Epithelial cell of esophagus (primary cell): ENCODE data around the gene NDE1.
"Not testable (repeated sequence)": the region's sequence is repeated elsewhere in the genome, so short reads cannot be mapped to it uniquely, and the experiment has no call there.

Experiments
- DNase-seq: peaks from one replicate; pipeline ENCODE4 v3.0.0; 2010; ENCODE audit warnings: low read depth
- H3K4me3 ChIP-seq: 2 replicates; pipeline ENCODE4 v1.5.1; 2011; ENCODE audit warnings: mild to moderate bottlenecking, low read length, control low read depth
- TF ChIP-seq, protein P1 (sequence below): IDR thresholded peaks from 2 replicates; pipeline ENCODE4 v1.5.1; 2011; ENCODE audit warnings: low read depth, mild to moderate bottlenecking, low read length, control low read depth, inconsistent platforms; ENCODE audit not compliant: insufficient read depth; ENCODE audit errors: missing control alignments

Gene NDE1

DNA sequence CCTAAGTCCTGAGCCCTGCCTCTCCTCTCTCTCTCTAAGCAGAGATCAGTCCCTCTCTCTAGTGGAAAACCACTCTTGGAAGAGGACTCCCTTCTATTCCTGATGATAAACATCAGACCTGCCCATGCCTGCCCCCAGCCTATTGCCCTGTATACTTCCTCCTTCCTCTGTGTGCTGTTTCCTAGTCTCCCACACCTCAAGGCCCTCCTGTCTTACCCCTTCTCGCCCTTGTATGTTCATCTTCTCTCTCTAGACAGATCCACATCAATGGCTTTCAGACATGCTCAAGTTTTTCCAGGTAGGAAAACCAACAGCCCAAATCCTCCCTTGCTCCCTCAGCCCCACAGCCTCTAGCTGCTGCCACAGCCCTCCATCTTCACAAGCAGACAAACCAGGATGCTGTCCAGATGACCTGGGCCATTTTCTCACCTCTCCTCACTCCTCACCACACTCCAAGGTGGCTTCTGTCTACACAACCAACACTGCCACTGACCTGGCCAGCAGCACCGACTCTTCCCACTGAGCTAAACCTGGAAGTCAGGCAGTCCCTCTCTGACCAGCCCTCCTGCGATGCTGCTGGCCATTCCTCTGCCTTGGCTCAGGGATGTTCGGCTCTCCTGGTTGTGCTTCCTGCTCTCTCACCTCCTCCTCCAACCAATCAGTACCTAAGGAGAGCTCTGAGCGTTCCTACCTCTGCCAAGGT, 43.4 kb upstream of the NDE1 start:
- no peak overlapping the region for H3K4me3 ChIP-seq
- TF ChIP-seq, protein P1, sequence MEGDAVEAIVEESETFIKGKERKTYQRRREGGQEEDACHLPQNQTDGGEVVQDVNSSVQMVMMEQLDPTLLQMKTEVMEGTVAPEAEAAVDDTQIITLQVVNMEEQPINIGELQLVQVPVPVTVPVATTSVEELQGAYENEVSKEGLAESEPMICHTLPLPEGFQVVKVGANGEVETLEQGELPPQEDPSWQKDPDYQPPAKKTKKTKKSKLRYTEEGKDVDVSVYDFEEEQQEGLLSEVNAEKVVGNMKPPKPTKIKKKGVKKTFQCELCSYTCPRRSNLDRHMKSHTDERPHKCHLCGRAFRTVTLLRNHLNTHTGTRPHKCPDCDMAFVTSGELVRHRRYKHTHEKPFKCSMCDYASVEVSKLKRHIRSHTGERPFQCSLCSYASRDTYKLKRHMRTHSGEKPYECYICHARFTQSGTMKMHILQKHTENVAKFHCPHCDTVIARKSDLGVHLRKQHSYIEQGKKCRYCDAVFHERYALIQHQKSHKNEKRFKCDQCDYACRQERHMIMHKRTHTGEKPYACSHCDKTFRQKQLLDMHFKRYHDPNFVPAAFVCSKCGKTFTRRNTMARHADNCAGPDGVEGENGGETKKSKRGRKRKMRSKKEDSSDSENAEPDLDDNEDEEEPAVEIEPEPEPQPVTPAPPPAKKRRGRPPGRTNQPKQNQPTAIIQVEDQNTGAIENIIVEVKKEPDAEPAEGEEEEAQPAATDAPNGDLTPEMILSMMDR: no peak
- peak; percentile 38 for DNase-seq

DNA sequence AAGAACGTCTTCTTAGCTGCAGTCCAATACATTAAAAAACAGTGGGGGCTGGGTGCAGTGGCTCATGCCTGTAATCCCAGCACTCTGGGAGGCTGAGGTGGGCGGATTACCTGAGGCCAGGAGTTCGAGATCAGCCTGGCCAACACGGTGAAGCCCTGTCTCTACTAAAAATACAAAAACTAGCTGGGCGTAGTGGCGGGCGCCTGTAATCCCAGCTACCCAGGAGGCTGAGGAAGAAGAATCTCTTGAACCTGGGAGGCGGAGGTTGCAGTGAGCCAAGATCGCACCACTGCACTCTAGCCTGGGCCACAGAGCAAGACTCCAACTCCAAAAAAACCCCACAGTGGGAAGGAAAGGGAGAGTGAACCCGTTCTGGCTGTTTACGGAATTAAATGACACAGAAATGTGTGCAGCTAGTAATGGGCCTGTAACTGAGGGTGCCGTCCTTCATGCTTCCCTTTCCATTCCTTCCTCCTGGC, 42.8 kb upstream of the NDE1 start:
- DNase-seq, H3K4me3 ChIP-seq: not testable (repeated sequence)

DNA sequence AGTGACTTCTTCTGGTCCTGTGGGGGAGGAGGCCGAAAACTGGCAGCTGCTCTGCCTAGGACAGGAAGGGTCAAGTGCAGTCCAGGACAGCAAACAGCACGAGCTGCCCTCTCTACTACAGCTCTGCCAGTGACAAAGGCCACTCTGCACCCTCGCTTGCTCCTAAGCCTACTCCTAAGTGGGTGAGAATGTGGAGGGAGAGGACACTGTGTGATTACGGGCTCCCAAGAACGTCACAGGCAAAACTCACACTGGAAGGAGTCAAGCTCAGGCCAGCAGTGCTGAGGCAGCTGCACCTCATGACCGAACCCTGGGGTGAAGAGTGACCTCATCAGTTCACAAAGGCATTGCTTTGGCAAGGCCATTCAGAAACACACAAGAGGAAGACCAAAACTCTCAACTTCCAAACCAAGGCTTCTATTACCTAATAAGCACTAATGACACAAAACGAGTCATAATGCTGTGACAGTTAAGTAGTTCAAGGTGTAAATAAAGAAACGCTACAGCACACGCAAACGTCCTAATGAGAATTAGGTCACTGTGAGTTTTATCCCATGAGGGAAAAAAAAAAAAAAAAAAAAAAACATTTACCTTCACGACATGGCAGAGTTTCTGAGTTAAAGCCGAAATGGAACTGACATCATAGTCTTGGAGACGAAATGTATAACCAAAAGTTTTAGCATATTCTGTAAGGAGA, 42.2 kb upstream of the NDE1 start:
- TF ChIP-seq, protein P1: no peak
- no peak overlapping the region for H3K4me3 ChIP-seq
- peak; percentile 56 for DNase-seq

DNA sequence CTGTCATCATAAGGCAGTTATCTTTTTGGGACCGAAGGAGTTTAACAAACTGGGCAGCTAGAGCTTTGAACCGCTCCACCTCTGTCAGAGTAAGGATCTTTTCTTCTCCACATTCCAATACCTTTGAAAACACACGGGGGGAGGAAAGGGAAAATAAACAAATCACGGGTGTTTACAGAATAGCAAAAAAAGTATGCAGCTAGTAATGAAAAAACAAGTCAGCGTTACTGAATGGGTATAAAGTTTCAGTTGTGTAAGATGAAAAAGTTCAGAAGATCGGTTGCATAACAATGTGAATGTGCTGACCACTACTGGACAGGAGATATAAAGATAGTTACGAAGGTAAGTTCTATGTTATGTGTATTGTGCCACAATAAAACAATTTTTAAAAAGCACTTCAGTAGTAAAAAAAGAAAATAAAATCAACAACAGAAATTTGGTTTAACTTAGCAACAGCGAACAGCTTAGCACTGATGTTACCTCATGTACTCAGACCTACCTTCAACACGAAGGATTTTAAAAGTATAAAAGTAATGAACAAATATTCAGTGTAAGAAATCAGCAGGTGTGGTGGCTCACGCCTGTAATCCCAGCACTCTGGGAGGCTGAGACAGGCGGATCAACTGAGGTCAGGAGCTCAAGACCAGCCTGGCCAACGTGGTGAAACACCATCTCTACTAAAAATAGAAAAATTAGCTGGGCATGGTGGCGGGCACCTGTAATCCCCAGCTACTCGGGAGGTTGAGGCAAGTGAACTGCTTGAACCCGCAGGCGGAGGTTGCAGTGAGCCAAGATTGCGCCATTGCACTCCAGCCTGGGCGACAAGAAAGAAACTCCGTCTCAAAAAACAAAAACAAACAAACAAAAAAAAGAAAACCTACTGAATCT, 41.4 kb upstream of the NDE1 start:
- no peak for DNase-seq
- TF ChIP-seq, protein P1: no peak
- H3K4me3 ChIP-seq: no peak overlapping the region

DNA sequence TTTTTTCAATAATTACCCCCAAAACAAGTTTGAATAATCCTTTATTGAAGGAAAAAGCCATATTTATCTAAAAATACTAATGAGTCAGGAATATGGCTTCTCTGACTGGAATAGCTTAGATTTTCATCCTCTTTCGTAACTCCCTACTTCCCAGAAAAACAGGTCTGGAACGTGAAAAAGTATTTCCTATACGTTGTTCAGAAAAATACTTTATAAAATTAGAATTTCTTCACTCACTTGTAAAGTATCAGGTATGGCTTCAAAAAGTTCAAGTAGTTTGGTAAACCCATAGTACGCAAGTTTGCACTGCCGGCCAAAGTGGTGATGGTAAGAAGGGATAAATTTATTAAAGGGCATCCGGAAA, 40.8 kb upstream of the NDE1 start:
- DNase-seq: no peak
- no peak overlapping the region for H3K4me3 ChIP-seq
- TF ChIP-seq, protein P1: no peak

DNA sequence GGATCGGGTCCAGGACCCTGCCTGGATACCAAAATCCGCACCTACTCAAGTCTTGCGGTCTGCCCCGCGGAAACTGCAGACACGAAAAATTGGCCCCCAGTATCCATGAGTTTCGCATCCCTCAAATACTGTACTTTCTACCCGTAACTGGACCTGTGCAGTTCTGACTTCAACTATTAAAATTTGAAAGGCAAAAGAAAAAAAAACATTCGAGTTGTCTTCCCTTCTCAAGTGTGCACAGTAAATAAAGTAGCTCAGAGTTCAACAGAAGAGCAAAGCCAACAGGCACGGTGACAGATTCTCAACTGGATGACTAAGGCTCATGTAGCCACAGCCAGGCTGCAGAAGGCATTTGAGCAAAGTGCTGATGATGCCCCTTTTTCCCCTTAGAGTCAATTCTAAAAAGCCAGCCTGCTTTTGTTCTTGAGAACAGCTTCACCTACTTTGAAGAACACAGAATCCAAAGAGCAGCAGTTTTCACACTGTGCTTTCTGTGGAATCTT, 39.6 kb upstream of the NDE1 start:
- no peak for DNase-seq
- TF ChIP-seq, protein P1: no peak
- H3K4me3 ChIP-seq: no peak overlapping the region

DNA sequence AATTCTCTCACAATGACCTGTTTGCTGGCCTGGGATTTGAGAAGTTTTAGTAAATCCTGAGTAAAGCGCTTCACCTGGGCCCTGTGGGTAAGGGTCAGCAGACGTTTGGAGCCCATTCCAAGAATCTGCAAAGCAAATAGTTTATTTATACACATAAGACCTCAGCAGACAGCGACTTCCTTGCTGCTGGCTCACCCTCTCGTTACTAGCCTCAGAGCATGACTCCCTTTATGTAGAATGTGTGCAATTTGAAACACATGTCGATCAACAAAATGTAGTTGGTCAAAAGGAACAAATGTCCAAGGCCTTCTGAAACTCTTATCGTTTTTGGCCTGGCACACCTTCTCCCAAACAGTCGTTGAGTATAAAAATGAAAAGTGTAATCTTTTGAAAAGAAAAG, 38.4 kb upstream of the NDE1 start:
- DNase-seq: no peak
- H3K4me3 ChIP-seq: no peak overlapping the region
- TF ChIP-seq, protein P1: no peak
